Mesendoderm (in vitro differentiated cells): ENCODE data around the gene ZDHHC11B.
A peak's percentile ranks its signal among the peaks of the same experiment; 100 is the strongest.

ENCODE experiments used
- DNase-seq: peaks from one replicate; pipeline ENCODE4 v3.0.0; 2013
- H2AK5ac ChIP-seq: 2 replicates; pipeline ENCODE4 v1.6.1; 2013; ENCODE audit warnings: low read length, inconsistent platforms
- H2BK120ac ChIP-seq: 2 replicates; pipeline ENCODE4 v1.6.1; 2013; ENCODE audit warnings: low read depth, mild to moderate bottlenecking, low read length, moderate library complexity, mixed read lengths
- H2BK15ac ChIP-seq: replicated peaks from 2 replicates; pipeline ENCODE4 v1.6.1; 2013; ENCODE audit warnings: low read depth, mild to moderate bottlenecking, moderate library complexity
- H2BK5ac ChIP-seq: 2 replicates; pipeline ENCODE4 v1.6.1; 2013; ENCODE audit warnings: low read length, inconsistent platforms
- H3K18ac ChIP-seq: 2 replicates; pipeline ENCODE4 v1.6.1; 2013; ENCODE audit warnings: mild to moderate bottlenecking, low read length, mixed read lengths
- H3K23ac ChIP-seq: one replicate; pipeline ENCODE4 v1.6.1; 2013; ENCODE audit warnings: low read length
- H3K27ac ChIP-seq: 2 replicates; pipeline ENCODE4 v1.5.1; 2013; ENCODE audit warnings: low read depth, mild to moderate bottlenecking, inconsistent platforms, low read length, moderate library complexity
- H3K27me3 ChIP-seq: 2 replicates; pipeline ENCODE4 v1.6.1; 2013; ENCODE audit warnings: low read length, control low read depth, mild to moderate bottlenecking, inconsistent platforms; ENCODE audit not compliant: insufficient read depth, poor library complexity
- H3K36me3 ChIP-seq: 2 replicates; pipeline ENCODE4 v1.6.1; 2013; ENCODE audit warnings: low read length, inconsistent platforms; ENCODE audit not compliant: control insufficient read depth, insufficient read depth
- H3K4ac ChIP-seq: one replicate; pipeline ENCODE4 v1.6.1; 2013; ENCODE audit warnings: low read depth, mild to moderate bottlenecking, low read length, moderate library complexity
- H3K4me1 ChIP-seq: 2 replicates; pipeline ENCODE4 v1.6.1; 2013; ENCODE audit warnings: low read depth, low read length, inconsistent platforms; ENCODE audit not compliant: control insufficient read depth
- H3K4me2 ChIP-seq: 2 replicates; pipeline ENCODE4 v1.6.1; 2013; ENCODE audit warnings: low read length
- H3K4me3 ChIP-seq: 2 replicates; pipeline ENCODE4 v1.5.1; 2013; ENCODE audit warnings: mild to moderate bottlenecking, low read length
- H3K56ac ChIP-seq: one replicate; pipeline ENCODE4 v1.6.1; 2013; ENCODE audit warnings: low read length
- H3K79me1 ChIP-seq: 2 replicates; pipeline ENCODE4 v1.6.1; 2013; ENCODE audit warnings: low read length, inconsistent platforms
- H3K79me2 ChIP-seq: 2 replicates; pipeline ENCODE4 v1.6.1; 2013; ENCODE audit warnings: mild to moderate bottlenecking, low read length; ENCODE audit not compliant: control insufficient read depth, insufficient read depth
- H3K9ac ChIP-seq: 2 replicates; pipeline ENCODE4 v1.6.1; 2013; ENCODE audit warnings: low read length, inconsistent platforms
- H4K5ac ChIP-seq: one replicate; pipeline ENCODE4 v1.6.1; 2013; ENCODE audit warnings: low read length
- H4K8ac ChIP-seq: one replicate; pipeline ENCODE4 v1.6.1; 2013; ENCODE audit warnings: low read depth, mild to moderate bottlenecking, control low read depth, low read length, moderate library complexity
- WGBS: extraction: QIAGEN DNeasy Blood & Tissue Kit; methylation state at CpG from one replicate; pipeline ENCODE4 v1.1.7; 2013; ENCODE audit warnings: low lambda C conversion rate, missing lambda C conversion rate; ENCODE audit not compliant: insufficient coverage; ENCODE audit errors: extremely low coverage; 5-methylcytosine and 5-hydroxymethylcytosine counted together

Gene ZDHHC11B

DNA sequence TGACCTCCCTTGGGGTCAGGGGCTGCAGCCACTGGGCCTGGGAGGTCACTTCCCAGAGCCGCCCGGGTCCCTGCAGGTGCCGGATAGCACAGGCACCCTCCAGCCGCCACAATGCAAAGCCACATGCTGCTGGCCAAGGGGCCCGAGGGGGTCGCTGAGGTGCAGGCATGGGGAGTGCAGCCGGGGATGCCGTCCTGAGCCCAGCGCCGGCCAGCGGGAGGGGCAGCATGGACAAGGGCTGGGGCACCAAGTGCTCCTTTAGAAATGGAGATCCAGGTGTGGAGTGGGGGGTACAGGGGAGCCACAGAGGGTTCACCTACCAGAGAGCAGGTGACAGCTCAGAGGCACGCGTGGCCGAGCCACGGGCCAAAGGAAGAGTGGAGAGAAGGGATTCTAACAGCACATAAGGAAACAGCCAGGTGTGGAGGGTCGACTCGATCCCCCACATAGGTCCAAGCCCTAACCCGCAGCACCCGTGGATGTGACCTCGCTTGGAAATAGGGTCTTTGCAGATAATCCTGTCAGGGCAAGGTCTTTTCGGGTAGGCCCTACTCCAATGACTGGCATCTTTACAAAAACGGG lies 24.7 kb downstream of the ZDHHC11B start:
- Histone ChIP-seq H3K27ac (no peak overlapping the region), H4K8ac (no peak overlapping the region), H4K5ac (no peak overlapping the region), H3K23ac (no peak overlapping the region), H3K56ac (no peak overlapping the region), H3K9ac (no peak overlapping the region), H3K79me1 (no peaks in the 10 kb centered on the region), H3K4me2 (no peak overlapping the region), H3K4ac (no peak overlapping the region), H2BK120ac (no peak overlapping the region), H2BK5ac (no peak overlapping the region), H3K18ac (no peak overlapping the region), H3K4me1 (no peaks in the 10 kb centered on the region), H3K79me2 (no peaks in the 10 kb centered on the region), H3K4me3 (no peak overlapping the region), H2BK15ac (no peak overlapping the region), H3K36me3 (no peaks in the 10 kb centered on the region), H3K27me3 (no peaks in the 10 kb centered on the region), H2AK5ac (no peak overlapping the region)
- DNase-seq, result no peak
- no CpG with 5 or more reads among the region's 22 CpGs for WGBS

- peak; percentile 83 for DNase-seq
Measured at GRCh38 chr5:759111-759751, 25.3 kb downstream of the ZDHHC11B start.

DNA sequence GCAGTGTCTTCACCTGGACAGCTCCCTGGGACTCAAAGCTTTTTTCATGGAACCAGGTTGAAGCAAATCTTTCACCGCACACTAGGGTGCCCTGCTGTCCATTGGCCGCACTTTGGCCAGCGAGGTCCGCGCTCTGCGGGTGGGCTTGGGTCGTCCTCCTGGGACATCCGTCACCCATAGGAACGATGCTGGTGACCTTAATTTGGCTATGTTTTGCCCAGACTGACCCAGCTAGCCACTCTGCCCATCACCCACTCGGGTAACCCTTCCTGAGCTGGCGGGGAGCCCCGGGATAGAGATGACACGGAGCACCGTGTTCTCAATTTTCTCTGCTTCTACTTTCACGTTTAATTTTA lies 25.9 kb downstream of the ZDHHC11B start:
- WGBS, result no CpG with 5 or more reads among the region's 15 CpGs
- no peak overlapping the region for H3K4me2 ChIP-seq
- H3K4ac ChIP-seq, result no peak overlapping the region
- no peak overlapping the region for H4K5ac ChIP-seq
- H3K4me3 ChIP-seq, result no peak overlapping the region
- H2BK120ac ChIP-seq, result no peak overlapping the region
- no peak overlapping the region for H2AK5ac ChIP-seq
- no peak overlapping the region for H3K9ac ChIP-seq
- H3K56ac ChIP-seq, result no peak overlapping the region
- no peak overlapping the region for H3K23ac ChIP-seq
- no peaks in the 10 kb centered on the region for H3K36me3 ChIP-seq
- no peaks in the 10 kb centered on the region for H3K79me1 ChIP-seq
- no peak overlapping the region for H2BK5ac ChIP-seq
- DNase-seq, result no peak
- no peaks in the 10 kb centered on the region for H3K27me3 ChIP-seq
- H3K4me1 ChIP-seq, result no peaks in the 10 kb centered on the region
- no peak overlapping the region for H4K8ac ChIP-seq
- H3K79me2 ChIP-seq, result no peaks in the 10 kb centered on the region
- no peak overlapping the region for H3K18ac ChIP-seq
- no peak overlapping the region for H3K27ac ChIP-seq
- H2BK15ac ChIP-seq, result no peak overlapping the region

More at GRCh38 chr5:759111-759751, 25.3 kb downstream of the ZDHHC11B start:
- Histone ChIP-seq H3K4ac (no peak overlapping the region), H3K18ac (no peak overlapping the region), H3K27ac (no peak overlapping the region), H3K56ac (no peak overlapping the region), H4K8ac (no peak overlapping the region), H2BK15ac (no peak overlapping the region), H3K23ac (no peak overlapping the region), H2BK5ac (no peak overlapping the region), H3K79me1 (no peaks in the 10 kb centered on the region), H2BK120ac (no peak overlapping the region), H3K4me2 (no peak overlapping the region), H3K9ac (no peak overlapping the region), H4K5ac (no peak overlapping the region), H3K36me3 (no peaks in the 10 kb centered on the region), H3K79me2 (no peaks in the 10 kb centered on the region), H3K4me3 (no peak overlapping the region), H3K27me3 (no peaks in the 10 kb centered on the region), H2AK5ac (no peak overlapping the region), H3K4me1 (no peaks in the 10 kb centered on the region)
- WGBS, result no CpG with 5 or more reads among the region's 33 CpGs

DNA sequence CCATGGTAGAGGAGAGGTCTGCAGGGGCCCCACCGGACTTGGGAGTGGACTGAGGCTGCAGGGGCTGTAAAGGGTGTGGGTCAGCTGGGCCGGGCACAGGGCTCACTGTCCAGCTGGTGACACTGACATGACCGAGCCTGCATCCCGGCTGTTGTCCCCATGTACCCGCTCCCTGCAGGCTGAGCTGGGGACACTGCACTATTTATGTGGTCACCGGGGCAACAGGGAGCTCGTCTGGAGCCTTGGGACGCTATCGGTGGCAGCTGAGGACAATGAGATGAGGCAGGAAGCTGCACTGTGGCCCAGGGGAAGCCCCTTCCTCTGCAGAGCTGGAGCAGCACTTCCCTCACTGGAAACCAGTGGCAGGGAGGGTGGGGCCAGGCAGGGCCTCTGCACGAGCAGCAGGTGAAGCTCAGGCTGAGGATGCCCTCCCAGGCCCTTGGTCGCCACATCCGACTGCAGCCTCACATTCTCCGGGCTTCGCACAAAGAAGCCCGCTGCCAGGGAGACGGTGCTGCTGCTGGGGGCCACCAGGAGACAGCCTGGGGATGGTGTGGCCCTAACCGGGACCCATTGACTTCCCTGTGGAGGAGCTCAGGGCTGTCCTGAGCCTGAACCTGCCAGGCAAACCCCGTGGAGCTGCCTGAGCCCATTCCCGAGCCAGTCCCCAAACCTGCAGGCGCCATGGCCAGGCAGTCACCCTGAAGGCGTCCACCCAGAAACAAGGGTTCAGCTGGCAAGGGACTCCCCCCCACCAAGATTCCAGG lies 26.4 kb downstream of the ZDHHC11B start:
- Histone ChIP-seq H3K27ac (no peak overlapping the region), H2BK15ac (no peak overlapping the region), H3K9ac (no peak overlapping the region), H3K79me1 (no peaks in the 10 kb centered on the region), H2BK120ac (no peak overlapping the region), H3K23ac (no peak overlapping the region), H3K4me2 (no peak overlapping the region), H3K18ac (no peak overlapping the region), H2AK5ac (no peak overlapping the region), H3K79me2 (no peaks in the 10 kb centered on the region), H3K56ac (no peak overlapping the region), H4K5ac (no peak overlapping the region), H4K8ac (no peak overlapping the region), H3K27me3 (no peaks in the 10 kb centered on the region), H3K4ac (no peak overlapping the region), H2BK5ac (no peak overlapping the region), H3K4me1 (no peaks in the 10 kb centered on the region), H3K4me3 (no peak overlapping the region), H3K36me3 (no peaks in the 10 kb centered on the region)
- peak; percentile 92 for DNase-seq
- WGBS, result no CpG with 5 or more reads among the region's 21 CpGs

DNA sequence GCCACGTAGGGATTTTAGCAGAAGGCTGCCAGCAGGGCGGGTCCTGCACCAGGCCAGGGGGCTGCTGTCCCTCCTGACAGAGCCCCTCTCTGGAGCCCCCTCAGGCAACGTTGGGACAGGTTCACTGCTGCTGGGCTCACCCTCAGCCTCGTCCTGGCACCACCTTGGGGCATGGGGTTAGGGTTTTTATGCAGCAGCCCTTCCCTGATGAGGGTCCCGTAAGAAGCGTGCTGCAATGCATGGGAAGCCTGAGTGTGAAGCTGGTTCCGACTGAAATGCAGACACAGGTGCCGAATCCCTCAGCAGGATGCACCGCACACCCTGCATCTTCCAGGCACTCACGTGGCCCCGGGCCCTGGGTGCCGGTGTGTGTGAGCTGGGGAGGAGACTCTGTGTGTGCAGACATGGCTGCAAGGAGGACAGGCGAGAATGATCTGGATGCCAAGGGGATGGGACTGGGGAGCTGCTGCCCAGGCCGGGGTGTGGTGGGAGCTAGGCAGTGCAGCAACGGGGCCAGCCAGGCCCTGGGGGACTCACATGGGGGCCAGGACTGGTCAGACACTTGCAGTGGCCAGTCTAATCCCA lies 27.1 kb downstream of the ZDHHC11B start:
- Histone ChIP-seq H3K4me3 (no peak overlapping the region), H3K79me1 (no peaks in the 10 kb centered on the region), H2BK120ac (no peak overlapping the region), H3K56ac (no peak overlapping the region), H4K8ac (no peak overlapping the region), H3K4ac (no peak overlapping the region), H3K9ac (no peak overlapping the region), H4K5ac (no peak overlapping the region), H3K4me1 (no peaks in the 10 kb centered on the region), H3K36me3 (no peaks in the 10 kb centered on the region), H3K27me3 (no peaks in the 10 kb centered on the region), H3K79me2 (no peaks in the 10 kb centered on the region), H2BK5ac (no peak overlapping the region), H3K18ac (no peak overlapping the region), H3K27ac (no peak overlapping the region), H3K23ac (no peak overlapping the region), H2AK5ac (no peak overlapping the region), H3K4me2 (no peak overlapping the region), H2BK15ac (no peak overlapping the region)
- DNase-seq, result no peak
- no CpG with 5 or more reads among the region's 15 CpGs for WGBS
